ENCODE data around the gene HIPK2.

The HIPK2 gene

DNA sequence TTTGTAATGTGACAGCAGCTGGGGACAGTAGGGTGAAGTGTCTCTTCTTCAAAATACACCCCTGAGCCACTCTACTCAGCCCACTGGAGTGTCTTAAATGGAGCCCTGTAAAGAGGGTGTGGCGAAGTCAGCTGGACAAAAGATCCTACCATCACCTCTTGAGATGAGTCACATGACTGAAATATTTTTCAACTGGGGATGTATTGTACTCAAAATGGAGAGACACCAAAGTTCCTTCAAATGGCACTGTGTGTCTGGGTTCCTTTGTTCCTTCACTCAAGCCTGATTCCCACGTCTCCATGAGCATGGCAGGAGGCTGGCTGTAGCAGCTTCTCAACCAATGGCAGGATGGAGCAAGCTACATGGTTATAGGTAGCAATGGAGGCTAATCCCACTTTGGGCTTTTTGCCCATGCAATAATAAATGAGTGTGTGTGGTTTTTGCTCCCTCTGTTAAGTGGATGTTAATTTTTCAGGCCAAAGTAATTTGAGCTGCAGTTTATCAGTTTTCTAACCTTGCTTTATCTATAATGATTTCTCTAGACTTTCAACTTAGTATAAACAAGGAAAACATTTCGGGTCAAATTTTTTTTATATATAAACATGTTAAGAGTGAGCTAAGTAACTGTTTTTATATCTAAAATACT is 186.1 kb downstream of the HIPK2 start:
- no peak overlapping the region for H2AFZ ChIP-seq (ENCODE audit: low read length, unreplicated experiment)
- H3K27me3 ChIP-seq (ENCODE audit: insufficient read depth, low read length), result no peaks in the 10 kb centered on the region
- H3K79me2 ChIP-seq (ENCODE audit: control insufficient read depth, insufficient read depth, low read length, unreplicated experiment), result no peaks in the 10 kb centered on the region
- no peak overlapping the region for H3K27ac ChIP-seq (ENCODE audit: low read depth, low read length)
- peaks cover 6% of the 10 kb centered on the region for H3K4me1 ChIP-seq (ENCODE audit: control insufficient read depth, insufficient read depth, low read length, unreplicated experiment)
- H3K4me3 ChIP-seq (ENCODE audit: low read depth, low read length), result no peak overlapping the region
- peaks cover 57% of the 10 kb centered on the region for H3K36me3 ChIP-seq (ENCODE audit: insufficient read depth, low read length)

- H3K79me2 ChIP-seq (ENCODE audit: control insufficient read depth, insufficient read depth, low read length, unreplicated experiment), result no peaks in the 10 kb centered on the region
- peaks cover 51% of the 10 kb centered on the region for H3K36me3 ChIP-seq (ENCODE audit: insufficient read depth, low read length)
- H2AFZ ChIP-seq (ENCODE audit: low read length, unreplicated experiment), result no peak overlapping the region
- H3K27ac ChIP-seq (ENCODE audit: low read depth, low read length), result no peak overlapping the region
- H3K27me3 ChIP-seq (ENCODE audit: insufficient read depth, low read length), result no peaks in the 10 kb centered on the region
- H3K4me1 ChIP-seq (ENCODE audit: control insufficient read depth, insufficient read depth, low read length, unreplicated experiment), result peaks cover 6% of the 10 kb centered on the region
- no peak overlapping the region for H3K4me3 ChIP-seq (ENCODE audit: low read depth, low read length)
Observed at GRCh38 chr7:139589474-139589873, 188.3 kb downstream of the HIPK2 start.

DNA sequence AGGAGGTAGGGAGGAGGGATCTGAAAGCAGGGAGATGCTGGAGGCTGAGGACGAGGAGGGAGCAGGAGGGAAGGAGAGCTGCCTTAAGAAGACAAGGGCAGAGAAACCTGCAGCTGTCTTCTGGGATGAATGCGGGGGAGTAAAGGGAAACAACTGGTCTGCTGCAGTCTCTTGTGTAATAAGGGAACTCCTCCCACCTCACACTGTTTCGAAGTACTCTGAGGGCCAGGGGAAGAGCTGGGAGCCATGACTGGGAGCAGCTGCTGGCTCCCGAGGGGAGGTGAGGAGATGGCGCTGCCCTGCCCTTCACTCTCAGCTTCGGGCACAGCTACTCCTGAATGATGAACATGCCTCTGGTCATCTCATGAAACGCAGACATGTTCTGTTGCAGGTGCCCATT is 189.2 kb downstream of the HIPK2 start:
- H3K36me3 ChIP-seq (ENCODE audit: insufficient read depth, low read length), result peaks cover 48% of the 10 kb centered on the region
- H3K27ac ChIP-seq (ENCODE audit: low read depth, low read length), result no peak overlapping the region

DNA sequence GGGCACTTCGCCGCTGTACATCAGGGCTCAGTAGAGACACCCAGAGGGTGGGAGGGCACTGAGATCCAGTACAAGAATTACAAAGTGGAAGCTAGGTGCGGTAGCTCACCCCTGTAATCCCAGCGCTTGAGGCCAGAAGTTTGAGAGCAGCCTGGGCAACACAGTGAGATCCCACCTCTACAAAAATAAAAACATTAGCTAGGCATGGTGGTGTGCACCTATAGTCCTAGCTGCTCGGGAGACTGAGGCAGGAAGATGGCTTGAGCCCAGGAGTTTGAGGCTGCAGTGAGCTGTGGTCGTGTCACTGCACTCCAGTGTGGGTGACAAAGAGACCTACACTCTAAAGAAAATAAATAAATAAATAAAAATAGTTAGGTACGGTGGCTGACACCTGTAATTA is 190.3 kb downstream of the HIPK2 start:
- Histone ChIP-seq H3K36me3 (ENCODE audit: insufficient read depth, low read length) (peaks cover 52% of the 10 kb centered on the region), H3K27ac (ENCODE audit: low read depth, low read length) (no peak overlapping the region), H3K79me2 (ENCODE audit: control insufficient read depth, insufficient read depth, low read length, unreplicated experiment) (no peaks in the 10 kb centered on the region), H3K27me3 (ENCODE audit: insufficient read depth, low read length) (no peaks in the 10 kb centered on the region), H3K4me3 (ENCODE audit: low read depth, low read length) (no peak overlapping the region), H2AFZ (ENCODE audit: low read length, unreplicated experiment) (no peak overlapping the region), H3K4me1 (ENCODE audit: control insufficient read depth, insufficient read depth, low read length, unreplicated experiment) (peaks cover 6% of the 10 kb centered on the region)

More for the DNA sequence above, 189.2 kb downstream of the HIPK2 start:
- no peaks in the 10 kb centered on the region for H3K79me2 ChIP-seq (ENCODE audit: control insufficient read depth, insufficient read depth, low read length, unreplicated experiment)
- H3K4me1 ChIP-seq (ENCODE audit: control insufficient read depth, insufficient read depth, low read length, unreplicated experiment), result peaks cover 6% of the 10 kb centered on the region
- H3K27me3 ChIP-seq (ENCODE audit: insufficient read depth, low read length), result no peaks in the 10 kb centered on the region
- no peak overlapping the region for H3K4me3 ChIP-seq (ENCODE audit: low read depth, low read length)
- H2AFZ ChIP-seq (ENCODE audit: low read length, unreplicated experiment), result no peak overlapping the region

DNA sequence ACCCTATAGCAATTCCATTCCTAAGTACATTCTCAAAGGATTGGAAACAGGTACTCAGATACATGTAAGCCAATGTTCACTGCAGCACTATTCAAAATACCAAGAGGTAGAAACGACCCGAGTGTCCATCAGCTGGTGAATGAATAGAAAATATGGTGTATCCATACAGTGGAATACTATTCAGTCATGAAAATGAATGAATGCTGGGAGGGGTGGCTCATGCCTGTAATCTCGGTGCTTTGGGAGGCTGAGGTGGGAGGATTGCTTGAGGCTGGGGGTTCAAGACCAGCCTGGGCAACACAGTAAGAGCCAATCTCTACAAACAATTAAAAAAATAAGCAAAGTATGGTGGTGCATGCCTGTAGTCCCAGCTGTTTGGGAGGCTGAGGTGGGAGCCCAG is 191.5 kb downstream of the HIPK2 start:
- Histone ChIP-seq H3K27ac (ENCODE audit: low read depth, low read length) (no peak overlapping the region), H3K4me1 (ENCODE audit: control insufficient read depth, insufficient read depth, low read length, unreplicated experiment) (peaks cover 6% of the 10 kb centered on the region), H3K79me2 (ENCODE audit: control insufficient read depth, insufficient read depth, low read length, unreplicated experiment) (no peaks in the 10 kb centered on the region), H3K27me3 (ENCODE audit: insufficient read depth, low read length) (no peaks in the 10 kb centered on the region), H3K36me3 (ENCODE audit: insufficient read depth, low read length) (peaks cover 53% of the 10 kb centered on the region), H2AFZ (ENCODE audit: low read length, unreplicated experiment) (no peak overlapping the region), H3K4me3 (ENCODE audit: low read depth, low read length) (no peak overlapping the region)

GRCh38 chr7:139585042-139585441 is 192.8 kb downstream of the HIPK2 start:
- H3K36me3 ChIP-seq (ENCODE audit: insufficient read depth, low read length), result peaks cover 54% of the 10 kb centered on the region
- no peak overlapping the region for H2AFZ ChIP-seq (ENCODE audit: low read length, unreplicated experiment)
- peaks cover 6% of the 10 kb centered on the region for H3K4me1 ChIP-seq (ENCODE audit: control insufficient read depth, insufficient read depth, low read length, unreplicated experiment)
- no peak overlapping the region for H3K27ac ChIP-seq (ENCODE audit: low read depth, low read length)
- H3K27me3 ChIP-seq (ENCODE audit: insufficient read depth, low read length), result no peaks in the 10 kb centered on the region
- H3K4me3 ChIP-seq (ENCODE audit: low read depth, low read length), result no peak overlapping the region
- no peaks in the 10 kb centered on the region for H3K79me2 ChIP-seq (ENCODE audit: control insufficient read depth, insufficient read depth, low read length, unreplicated experiment)

GRCh38 chr7:139583826-139584553 is 193.8 kb downstream of the HIPK2 start:
- Histone ChIP-seq H3K27ac (ENCODE audit: low read depth, low read length) (no peak overlapping the region), H3K79me2 (ENCODE audit: control insufficient read depth, insufficient read depth, low read length, unreplicated experiment) (no peaks in the 10 kb centered on the region), H2AFZ (ENCODE audit: low read length, unreplicated experiment) (no peak overlapping the region), H3K4me1 (ENCODE audit: control insufficient read depth, insufficient read depth, low read length, unreplicated experiment) (peaks cover 4% of the 10 kb centered on the region), H3K4me3 (ENCODE audit: low read depth, low read length) (no peak overlapping the region), H3K36me3 (ENCODE audit: insufficient read depth, low read length) (peaks cover 52% of the 10 kb centered on the region), H3K27me3 (ENCODE audit: insufficient read depth, low read length) (no peaks in the 10 kb centered on the region)

GRCh38 chr7:139582671-139583155 is 195.1 kb downstream of the HIPK2 start:
- no peaks in the 10 kb centered on the region for H3K4me1 ChIP-seq (ENCODE audit: control insufficient read depth, insufficient read depth, low read length, unreplicated experiment)
- H3K79me2 ChIP-seq (ENCODE audit: control insufficient read depth, insufficient read depth, low read length, unreplicated experiment), result no peaks in the 10 kb centered on the region
- H3K27ac ChIP-seq (ENCODE audit: low read depth, low read length), result no peak overlapping the region
- no peak overlapping the region for H2AFZ ChIP-seq (ENCODE audit: low read length, unreplicated experiment)
- no peak overlapping the region for H3K4me3 ChIP-seq (ENCODE audit: low read depth, low read length)
- H3K36me3 ChIP-seq (ENCODE audit: insufficient read depth, low read length), result peaks cover 50% of the 10 kb centered on the region
- H3K27me3 ChIP-seq (ENCODE audit: insufficient read depth, low read length), result no peaks in the 10 kb centered on the region

DNA sequence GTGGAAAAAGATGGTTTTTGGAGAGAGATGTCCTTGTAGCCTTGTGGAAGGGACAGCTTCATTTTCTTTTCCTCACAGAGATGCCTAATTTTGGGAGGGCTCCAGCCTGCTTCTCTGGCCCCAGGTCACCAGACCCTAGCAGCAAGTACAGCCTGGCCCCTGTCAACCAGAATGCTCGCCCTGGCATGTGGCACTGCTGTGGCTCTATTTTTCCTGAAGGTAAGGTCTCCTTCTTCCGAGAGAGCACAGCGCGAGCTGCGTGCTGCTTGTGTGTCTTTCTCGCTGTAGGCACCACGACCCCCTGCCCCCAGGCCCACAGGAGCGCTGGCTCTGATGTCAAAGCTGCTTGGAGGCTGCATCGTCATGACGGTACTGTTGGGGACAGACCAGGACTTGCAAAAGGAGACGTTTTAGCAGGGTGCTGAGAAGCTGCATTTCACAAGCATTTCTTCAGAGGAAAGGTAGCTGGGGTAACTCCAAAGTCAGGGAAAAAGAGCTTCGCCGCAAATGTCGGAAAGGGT is 195.6 kb downstream of the HIPK2 start:
- no peak overlapping the region for H3K27ac ChIP-seq (ENCODE audit: low read depth, low read length)
- no peak overlapping the region for H2AFZ ChIP-seq (ENCODE audit: low read length, unreplicated experiment)
- peaks cover 50% of the 10 kb centered on the region for H3K36me3 ChIP-seq (ENCODE audit: insufficient read depth, low read length)
- no peak overlapping the region for H3K4me3 ChIP-seq (ENCODE audit: low read depth, low read length)
- no peaks in the 10 kb centered on the region for H3K4me1 ChIP-seq (ENCODE audit: control insufficient read depth, insufficient read depth, low read length, unreplicated experiment)
- no peaks in the 10 kb centered on the region for H3K27me3 ChIP-seq (ENCODE audit: insufficient read depth, low read length)
- no peaks in the 10 kb centered on the region for H3K79me2 ChIP-seq (ENCODE audit: control insufficient read depth, insufficient read depth, low read length, unreplicated experiment)

DNA sequence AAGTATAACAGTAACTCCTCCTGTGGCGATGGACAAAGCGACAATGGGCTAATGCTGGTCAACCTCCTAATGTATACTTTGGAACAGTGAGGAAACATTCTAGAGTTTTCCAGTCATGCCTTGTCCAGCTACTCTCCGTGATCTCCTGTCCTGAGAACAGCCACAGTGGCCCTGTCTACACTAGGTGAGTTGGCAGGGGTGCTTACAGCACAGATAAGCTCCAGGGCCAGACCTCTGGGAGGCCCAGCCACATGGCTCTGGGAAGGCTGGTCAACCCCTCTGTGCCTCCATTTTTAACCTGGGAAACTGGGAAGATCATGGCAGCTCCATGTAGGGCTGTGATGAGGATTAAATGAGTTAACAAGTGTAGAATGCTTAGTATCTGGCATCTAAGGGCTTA is 197.4 kb downstream of the HIPK2 start:
- Histone ChIP-seq H3K27me3 (ENCODE audit: insufficient read depth, low read length) (no peaks in the 10 kb centered on the region), H2AFZ (ENCODE audit: low read length, unreplicated experiment) (no peak overlapping the region), H3K27ac (ENCODE audit: low read depth, low read length) (no peak overlapping the region), H3K4me1 (ENCODE audit: control insufficient read depth, insufficient read depth, low read length, unreplicated experiment) (no peaks in the 10 kb centered on the region), H3K4me3 (ENCODE audit: low read depth, low read length) (no peak overlapping the region), H3K36me3 (ENCODE audit: insufficient read depth, low read length) (peaks cover 47% of the 10 kb centered on the region), H3K79me2 (ENCODE audit: control insufficient read depth, insufficient read depth, low read length, unreplicated experiment) (no peaks in the 10 kb centered on the region)

Measured in ACC112 (cell line).